Endothelial cell of umbilical vein (primary cell): ENCODE measurements around the gene UQCR10. TPM values are rescaled to one million over a fixed set of nuclear protein-coding genes. Genes with fewer than 3 reads are reported as not detected.

Experiments
- BruUV-seq: library from RNA; stranded (reverse); fragments of 400-500 nt; replicated peaks from 2 replicates; lab custom pipeline; 2021; lab: Mats Ljungman, UMichigan
- CTCF ChIA-PET: fragments of 300-600, 350-600 bp; sonication (Branson Sonifier 250); formaldehyde crosslinking; loops from one replicate; lab custom pipeline; 2021; ENCODE audit warnings: antibody characterized with exemption, inconsistent platforms; lab: Charles Lee
- POLR2A ChIA-PET: fragments of 300-600, 350-600 bp; sonication (Branson Sonifier 250); formaldehyde crosslinking; loops from one replicate; lab custom pipeline; 2021; ENCODE audit warnings: antibody characterized with exemption, inconsistent platforms; lab: Charles Lee
- DNase-seq: peaks from one replicate; pipeline ENCODE4 v3.0.0-alpha.2; 2011; ENCODE audit warnings: low read depth, low spot score
- FAIRE-seq: peaks from 2 replicates; lab custom pipeline; 2011; peaks lifted over from hg19 to GRCh38; lab: Jason Lieb, UNC
- H2AFZ ChIP-seq: 2 replicates; pipeline ENCODE4 v1.6.0; 2012; ENCODE audit warnings: low read depth, low read length, control low read depth, inconsistent platforms
- H3K27ac ChIP-seq: 2 replicates; pipeline ENCODE4 v1.5.1; 2011; ENCODE audit warnings: low read depth, mild to moderate bottlenecking, control low read depth, low read length, moderate library complexity; ENCODE audit not compliant: insufficient read depth
- H3K27me3 ChIP-seq, 2 experiments: 2 replicates each; pipeline versions ENCODE4 v1.6.0 to v1.6.1; 2011; ENCODE audit warnings: low read length in 2 of 2, mixed read lengths in 1 of 2; ENCODE audit not compliant: control insufficient read depth in 2 of 2, insufficient read depth in 2 of 2
- H3K36me3 ChIP-seq, 2 experiments: 2 replicates in 1 of 2; 3 replicates in 1 of 2; pipeline ENCODE4 v1.5.1; 2011; ENCODE audit warnings: low read length in 2 of 2, mild to moderate bottlenecking in 1 of 2, moderate library complexity in 1 of 2; ENCODE audit not compliant: control insufficient read depth in 2 of 2, insufficient read depth in 2 of 2; ENCODE audit errors: extremely low read depth in 1 of 2
- H3K4me1 ChIP-seq: 3 replicates; pipeline ENCODE4 v1.5.1; 2011; ENCODE audit warnings: mild to moderate bottlenecking, low read length; ENCODE audit not compliant: control insufficient read depth, insufficient read depth; ENCODE audit errors: extremely low read depth
- H3K4me2 ChIP-seq: 2 replicates; pipeline ENCODE4 v1.6.1; 2011; ENCODE audit warnings: low read length, control low read depth, mixed read lengths; ENCODE audit not compliant: insufficient read depth
- H3K4me3 ChIP-seq, 3 experiments: fragments of 200-600 bp in 1 of 3; sonication (generic), shearing (Covaris generic) in 1 of 3; replicated peaks in 1 of 3; 2 replicates each; pipeline ENCODE4 v1.5.1; 2011 to 2016; ENCODE audit warnings: control low read depth in 3 of 3, low read length in 3 of 3, mild to moderate bottlenecking in 2 of 3, inconsistent platforms in 1 of 3, low read depth in 1 of 3, moderate library complexity in 1 of 3; ENCODE audit not compliant: insufficient read depth in 1 of 3
- H3K79me2 ChIP-seq: 2 replicates; pipeline ENCODE4 v1.6.0; 2012; ENCODE audit warnings: low read length, inconsistent platforms; ENCODE audit not compliant: control insufficient read depth, insufficient read depth
- H3K9ac ChIP-seq: replicated peaks from 2 replicates; pipeline ENCODE3; 2011; ENCODE audit warnings: low read length, control low read depth; ENCODE audit not compliant: insufficient read depth; ENCODE audit errors: extremely low read depth
- H3K9me1 ChIP-seq: replicated peaks from 3 replicates; pipeline ENCODE4 v1.6.0; 2011; ENCODE audit warnings: mild to moderate bottlenecking, low read length; ENCODE audit not compliant: control insufficient read depth, insufficient read depth; ENCODE audit errors: extremely low read depth
- H3K9me3 ChIP-seq: replicated peaks from 2 replicates; pipeline ENCODE4 v1.5.1; 2012; ENCODE audit warnings: low read length, inconsistent platforms; ENCODE audit not compliant: control insufficient read depth, insufficient read depth
- H4K20me1 ChIP-seq: replicated peaks from 2 replicates; pipeline ENCODE3; 2011; ENCODE audit warnings: mild to moderate bottlenecking, low read length; ENCODE audit not compliant: control insufficient read depth, insufficient read depth; ENCODE audit errors: extremely low read depth
- EZH2 ChIP-seq: IDR thresholded peaks from 2 replicates; pipeline ENCODE4 v1.6.1; 2012; ENCODE audit warnings: borderline replicate concordance, low read depth, mild to moderate bottlenecking, moderate library complexity, low read length, inconsistent platforms; ENCODE audit not compliant: severe bottlenecking
- JUN ChIP-seq: IDR thresholded peaks from 2 replicates; pipeline ENCODE4 v1.6.1; 2011; ENCODE audit warnings: borderline replicate concordance, low read depth; ENCODE audit not compliant: insufficient read length, insufficient read depth
- POLR2A ChIP-seq: IDR thresholded peaks from 2 replicates; pipeline ENCODE4 v1.6.1; 2012; ENCODE audit warnings: low read depth, mild to moderate bottlenecking, control low read depth, low read length
- dilution Hi-C: fragments of 300-500 bp; cut with MboI; formaldehyde crosslinking; loops from one replicate; pipeline ENCODE4 v1.15.0; 2019; ENCODE audit warnings: low sequenced_read_pairs; ENCODE audit not compliant: extremely low pct_ligation_motif_present
- intact Hi-C: fragments of 100-400 bp; cut with micrococcal nuclease; formaldehyde crosslinking; loops from one replicate; pipeline ENCODE4 v1.10.0; 2022
- polyA plus RNA-seq, 4 experiments: library from polyadenylated mRNA; depleted of rRNA in 3 of 4; stranded (reverse) in 3 of 4; unstranded in 1 of 4; fragments of >200 nt; gene quantifications; 2 replicates each; pipeline versions ENCODE4 v1.2.1 to v1.2.3, GENCODE V29; 2011 to 2012; ENCODE audit warnings: missing spikeins in 1 of 4
- total RNA-seq: library from RNA; stranded (reverse); gene quantifications from 2 replicates; pipeline ENCODE4 v1.2.3, GENCODE V29; 2021

The UQCR10 gene
- total and polyA plus RNA-seq, 2 donors (not counting 3 experiments of a cell fraction or from before 2014, with no cell fraction given): 96.6 to 196 TPM

DNA sequence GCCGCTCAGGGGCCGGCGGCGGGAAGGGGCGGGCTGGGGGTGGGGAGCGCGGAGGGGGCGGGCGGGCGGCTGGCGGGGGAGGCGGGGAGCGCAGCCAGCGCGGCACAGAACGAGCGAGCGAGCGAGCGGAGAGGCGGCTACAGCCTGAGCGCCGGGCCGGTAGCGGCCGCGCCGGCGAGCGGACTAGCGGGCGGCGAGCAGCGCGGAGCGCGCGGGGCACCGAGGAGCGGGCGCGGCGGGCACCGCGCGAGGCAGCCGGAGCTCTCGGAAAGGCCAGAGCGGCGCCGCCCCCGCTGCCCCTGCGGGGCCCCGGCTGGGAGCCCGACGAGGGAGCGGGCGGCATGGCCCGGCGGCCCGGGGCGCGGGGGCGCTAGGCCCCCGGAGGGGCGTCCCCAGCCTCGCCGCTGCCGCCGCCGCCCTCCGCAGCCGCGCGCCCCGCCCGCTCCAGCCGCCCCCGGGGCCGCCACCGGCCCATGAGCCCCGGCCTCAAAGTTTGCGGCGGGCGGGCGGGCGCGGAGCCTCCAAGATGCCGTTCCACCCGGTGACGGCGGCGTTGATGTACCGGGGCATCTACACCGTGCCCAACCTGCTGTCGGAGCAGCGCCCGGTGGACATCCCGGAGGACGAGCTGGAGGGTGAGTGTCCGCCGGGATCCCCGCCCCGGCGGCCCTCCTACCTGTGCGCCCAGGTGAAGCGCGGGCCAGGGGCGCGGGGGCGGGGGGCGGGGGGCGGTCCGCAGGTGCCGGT lies 47.1 kb upstream of the UQCR10 start, which contains the start of gene CABP7:
TSS of gene CABP7 (plus strand) at position 105 of the 747 bp plus-strand sequence. CDS start at position 527, 422 bp downstream.
- Histone ChIP-seq H3K27me3 (peaks cover 15 to 19% of the 10 kb centered on the region in 2 experiments), H3K79me2 (no peaks in the 10 kb centered on the region), H3K36me3 (no peaks in the 10 kb centered on the region), H2AFZ (no peak within 1 kb of the TSS), H4K20me1 (no peaks in the 10 kb centered on the region), H3K4me1 (no peaks in the 10 kb centered on the region), H3K9me3 (no peaks in the 10 kb centered on the region), H3K4me2 (no peak within 1 kb of the TSS), H3K9me1 (no peaks in the 10 kb centered on the region), H3K27ac (no peak within 1 kb of the TSS), H3K4me3 (no peak within 1 kb of the TSS), H3K9ac (no peak within 1 kb of the TSS)
- ChIA-PET POLR2A (no interaction called here), CTCF (interaction anchor here (1.2 kb wide), 1 partner anchor 147 kb away, joined by 3 read pairs; no protein-coding TSS in a partner anchor)
- no TSS peak for BruUV-seq
- no peak for TF ChIP-seq JUN
- TF ChIP-seq EZH2: peak; percentile 43
- intact Hi-C loops (loop anchor here (10.0 kb wide), 1 partner anchor 245 kb away; no protein-coding TSS in a partner anchor), dilution Hi-C loops (no loop called here)
- FAIRE-seq (no peak), DNase-seq (no peak)

DNA sequence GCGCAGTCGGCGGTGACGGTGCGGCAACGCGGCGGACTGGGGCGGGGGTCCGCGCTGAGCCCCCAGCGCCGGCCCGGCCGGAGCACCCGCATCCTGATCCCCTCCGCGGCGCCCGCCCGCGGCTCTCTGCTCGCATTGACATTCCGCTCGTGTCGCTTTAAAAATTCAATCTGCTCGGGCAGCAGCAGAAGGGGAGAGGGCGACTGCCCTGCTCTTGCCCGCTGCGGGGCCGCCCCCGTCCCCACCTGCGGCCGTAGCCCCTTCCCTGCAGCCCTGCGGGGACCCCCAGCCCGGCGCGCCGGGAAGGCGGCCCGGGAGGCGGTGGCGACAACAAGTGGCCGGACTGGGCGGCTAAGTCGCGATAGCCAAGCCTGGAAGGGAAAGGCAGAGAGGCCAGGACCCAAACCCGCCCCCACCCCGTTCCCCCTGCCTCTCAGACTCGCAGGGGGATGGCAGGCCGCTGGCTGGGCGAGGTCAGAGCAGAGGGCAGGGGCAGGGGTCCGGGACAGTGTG lies 46.3 kb upstream of the UQCR10 start:
- H3K4me3 ChIP-seq: no peak overlapping the region
- no peak overlapping the region for H3K4me2 ChIP-seq
- no TSS peak for BruUV-seq
- CTCF ChIA-PET: interaction anchor here (0.6 kb wide), 1 partner anchor 261 kb away, joined by 4 read pairs; no protein-coding TSS in a partner anchor
- POLR2A ChIA-PET: no interaction called here
- FAIRE-seq: no peak
- dilution Hi-C loops: no loop called here
- no peaks in the 10 kb centered on the region for H3K4me1 ChIP-seq
- no peaks in the 10 kb centered on the region for H3K9me3 ChIP-seq
- H3K9ac ChIP-seq: no peak overlapping the region
- H2AFZ ChIP-seq: no peak overlapping the region
- peaks cover 15 to 19% of the 10 kb centered on the region in 2 experiments for H3K27me3 ChIP-seq
- DNase-seq: no peak
- no peaks in the 10 kb centered on the region for H4K20me1 ChIP-seq
- H3K9me1 ChIP-seq: no peaks in the 10 kb centered on the region
- H3K79me2 ChIP-seq: no peaks in the 10 kb centered on the region
- TF ChIP-seq EZH2: peak; percentile 84
- TF ChIP-seq POLR2A: no peak
- intact Hi-C loops: no loop called here
- no peaks in the 10 kb centered on the region for H3K36me3 ChIP-seq
- H3K27ac ChIP-seq: no peak overlapping the region
